Stimulated activated memory B cell treated with anti-CD40 and anti-IgM and Interleukin-4, amounts not matched to agents 10 μg/mL and 1 μg/mL and 100 μg/mL, for 72 hours (primary cell): Measurements from ENCODE around the gene LRRC7.

ENCODE experiments used
- ATAC-seq: fragments of 150-1000 bp; cut with Tn5 transposase; 2 replicates; pipeline ENCODE4 v1.10.0; 2021
- H3K27ac Mint-ChIP-seq: one replicate; pipeline ENCODE4 v1.8.0; 2022; ENCODE audit warnings: mild to moderate bottlenecking, mixed read lengths
- H3K27me3 Mint-ChIP-seq: one replicate; pipeline ENCODE4 v1.8.0; 2022; ENCODE audit warnings: mixed read lengths
- H3K36me3 Mint-ChIP-seq: one replicate; pipeline ENCODE4 v1.8.0; 2022; ENCODE audit warnings: mixed read lengths
- H3K4me1 Mint-ChIP-seq: one replicate; pipeline ENCODE4 v1.8.0; 2022; ENCODE audit warnings: mixed read lengths
- H3K4me3 Mint-ChIP-seq: one replicate; pipeline ENCODE4 v1.8.0; 2022; ENCODE audit warnings: mild to moderate bottlenecking, moderate library complexity, mixed read lengths
- H3K9me3 Mint-ChIP-seq: one replicate; pipeline ENCODE4 v1.8.0; 2022; ENCODE audit warnings: mixed read lengths

Gene LRRC7

DNA sequence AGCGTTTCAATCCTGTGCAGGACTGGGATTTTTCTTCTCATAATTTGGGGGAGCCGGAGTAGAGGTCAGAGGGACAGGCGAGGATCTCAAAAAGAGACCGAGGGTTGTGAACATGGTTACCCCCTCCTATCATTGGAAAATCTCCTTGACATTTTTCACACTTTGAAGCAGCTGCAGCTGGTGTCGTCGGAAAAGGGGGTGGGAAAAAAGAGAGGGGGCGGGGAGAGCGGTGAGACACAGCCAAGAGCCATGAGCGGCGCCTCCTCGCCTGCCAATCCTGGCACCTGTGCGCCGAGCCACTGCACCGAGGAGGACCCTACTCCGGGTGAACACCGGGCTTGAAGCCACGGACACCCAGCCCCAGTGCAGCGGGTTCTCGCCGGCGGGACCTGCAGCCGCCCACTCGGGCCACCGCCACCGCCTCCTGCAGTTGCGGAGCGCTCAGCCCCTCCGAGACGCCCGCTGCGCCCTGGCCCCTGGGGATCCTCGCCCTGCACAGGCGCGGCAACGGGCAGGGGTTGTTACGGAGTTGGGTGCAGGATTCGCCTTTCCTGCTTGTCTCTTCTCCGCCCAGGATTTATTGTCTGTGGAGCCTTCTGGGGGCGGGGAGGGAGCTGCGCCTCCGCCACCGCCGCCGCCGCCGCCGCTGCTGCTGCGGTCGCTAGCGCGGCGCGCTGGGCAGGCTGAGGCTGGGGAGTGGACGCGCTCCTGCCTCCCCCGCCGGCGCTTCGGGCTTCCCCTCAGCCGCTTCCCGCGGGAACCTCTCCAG is at the start of gene LRRC7:
LRRC7 (plus strand) TSS at position 271 of the 769 bp plus-strand sequence. CDS start 718 bp downstream, outside the sequence.
- Mint-ChIP-seq H3K27me3 (peaks cover 49% of the 10 kb centered on the region), H3K27ac (no peak within 1 kb of the TSS)

DNA sequence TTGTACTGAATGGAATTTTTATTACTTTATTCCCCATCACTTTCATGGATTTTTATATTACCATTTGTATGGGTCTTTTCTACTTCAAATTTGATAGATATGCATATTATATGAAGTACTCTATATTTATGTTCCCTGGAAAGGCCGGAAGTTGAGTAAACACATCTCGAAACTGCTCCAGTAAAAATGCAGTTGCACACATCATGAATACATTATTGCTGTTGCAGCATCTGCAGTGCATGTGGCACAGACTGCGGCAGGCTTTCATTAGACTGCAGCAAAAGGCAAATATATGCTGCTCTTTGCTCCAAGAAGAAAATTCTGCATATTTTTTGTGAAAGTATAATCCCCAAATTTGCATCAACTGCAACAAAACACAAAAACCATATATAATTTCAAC is 48.7 kb upstream of the LRRC7 start:
- Mint-ChIP-seq H3K9me3 (peaks cover 3% of the 10 kb centered on the region), H3K4me1 (no peaks in the 10 kb centered on the region), H3K27ac (no peak overlapping the region), H3K4me3 (no peak overlapping the region), H3K36me3 (no peaks in the 10 kb centered on the region), H3K27me3 (no peaks in the 10 kb centered on the region)
- no peak for ATAC-seq

More for the DNA sequence above, at the start of gene LRRC7:
- no peaks in the 10 kb centered on the region for H3K36me3 Mint-ChIP-seq
- peaks cover 12% of the 10 kb centered on the region for H3K4me1 Mint-ChIP-seq
- ATAC-seq: no peak
- H3K9me3 Mint-ChIP-seq: peaks cover 3% of the 10 kb centered on the region
- H3K4me3 Mint-ChIP-seq: no peak within 1 kb of the TSS

DNA sequence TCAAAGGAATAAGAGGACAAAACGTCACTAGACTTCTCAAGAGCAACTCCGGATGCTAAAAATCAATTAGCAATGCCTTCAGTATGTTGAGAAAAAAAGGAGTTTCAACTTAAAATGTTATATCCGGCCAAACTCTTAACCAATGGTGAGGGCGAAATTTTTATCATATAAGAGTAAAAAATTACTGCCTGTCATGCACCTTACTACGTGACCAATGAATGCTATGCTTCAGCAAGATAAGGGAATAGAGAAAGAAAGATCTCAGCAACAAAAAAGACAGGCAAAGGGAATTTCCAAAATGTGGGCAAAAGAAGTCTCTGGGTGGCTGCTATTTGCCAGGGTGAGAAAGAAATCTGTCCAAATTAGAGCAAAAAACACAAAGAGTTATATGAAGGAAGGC is 47.4 kb upstream of the LRRC7 start:
- H3K36me3 Mint-ChIP-seq: no peaks in the 10 kb centered on the region
- ATAC-seq: no peak
- no peak overlapping the region for H3K27ac Mint-ChIP-seq
- H3K27me3 Mint-ChIP-seq: no peaks in the 10 kb centered on the region
- H3K4me1 Mint-ChIP-seq: no peaks in the 10 kb centered on the region
- peaks cover 3% of the 10 kb centered on the region for H3K9me3 Mint-ChIP-seq
- no peak overlapping the region for H3K4me3 Mint-ChIP-seq

DNA sequence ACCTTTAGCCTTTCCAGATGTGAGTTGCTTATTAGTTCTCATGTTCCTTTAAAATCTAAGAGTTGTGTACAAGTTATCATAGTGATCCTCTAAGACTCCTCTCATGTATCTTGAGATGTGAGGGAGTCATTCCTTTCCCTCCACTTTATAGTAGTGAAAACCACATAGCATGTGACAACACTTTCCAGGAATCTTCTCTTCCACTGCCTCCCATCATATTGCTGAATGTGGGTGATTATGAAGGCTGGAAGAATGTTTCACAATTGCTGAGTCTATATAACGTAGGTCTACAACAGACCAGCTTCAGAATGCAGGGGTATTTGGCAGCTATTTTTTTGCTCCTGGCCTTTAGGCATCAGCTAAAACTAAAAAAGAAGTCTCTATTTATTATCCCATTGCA is 44.7 kb upstream of the LRRC7 start:
- ATAC-seq: no peak
- Mint-ChIP-seq H3K4me3 (no peak overlapping the region), H3K27ac (no peak overlapping the region), H3K4me1 (no peaks in the 10 kb centered on the region), H3K36me3 (no peaks in the 10 kb centered on the region), H3K9me3 (no peaks in the 10 kb centered on the region), H3K27me3 (no peaks in the 10 kb centered on the region)

DNA sequence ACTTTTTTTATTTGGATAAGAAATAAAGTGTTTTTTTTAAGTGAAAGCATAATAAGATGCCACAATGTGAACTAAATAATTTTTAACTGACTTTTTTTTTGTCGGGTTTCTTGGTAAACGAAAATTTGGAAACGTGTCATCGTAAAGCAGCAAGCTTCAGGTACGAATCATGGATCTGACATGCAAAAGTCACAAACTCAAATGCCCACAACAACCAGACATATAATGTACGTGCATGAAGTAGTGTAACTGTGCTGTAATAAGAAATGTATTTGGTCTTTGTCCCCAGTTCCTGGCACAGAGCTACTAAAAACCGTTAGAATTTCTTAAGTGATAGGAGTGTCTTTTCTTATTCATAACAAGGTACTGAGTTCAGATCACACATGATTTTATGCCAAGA is 44.3 kb upstream of the LRRC7 start:
- Mint-ChIP-seq H3K4me3 (no peak overlapping the region), H3K4me1 (no peaks in the 10 kb centered on the region), H3K27ac (no peak overlapping the region), H3K9me3 (no peaks in the 10 kb centered on the region), H3K27me3 (no peaks in the 10 kb centered on the region), H3K36me3 (no peaks in the 10 kb centered on the region)
- no peak for ATAC-seq

DNA sequence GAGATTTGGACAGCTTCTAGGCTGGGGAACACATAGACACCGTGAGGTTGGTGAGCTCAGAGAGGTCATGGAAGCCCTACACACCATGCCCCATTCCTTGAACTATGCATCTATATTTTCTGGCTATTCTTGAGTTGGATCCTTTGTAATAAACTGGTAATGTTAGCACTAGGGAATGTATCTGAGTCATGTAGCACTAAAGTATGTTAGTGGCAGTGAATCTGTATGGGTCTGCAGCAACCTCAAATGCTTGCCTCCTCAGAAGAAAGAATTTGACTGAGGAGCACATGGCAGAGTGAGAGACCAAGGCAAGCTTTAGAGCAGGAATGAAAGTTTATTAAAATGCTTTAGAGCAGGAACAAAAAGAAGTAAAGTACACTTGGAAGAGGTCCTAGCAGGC is 43.7 kb upstream of the LRRC7 start:
- no peak overlapping the region for H3K4me3 Mint-ChIP-seq
- ATAC-seq: no peak
- no peak overlapping the region for H3K27ac Mint-ChIP-seq
- H3K9me3 Mint-ChIP-seq: no peaks in the 10 kb centered on the region
- H3K36me3 Mint-ChIP-seq: no peaks in the 10 kb centered on the region
- no peaks in the 10 kb centered on the region for H3K4me1 Mint-ChIP-seq
- H3K27me3 Mint-ChIP-seq: no peaks in the 10 kb centered on the region

DNA sequence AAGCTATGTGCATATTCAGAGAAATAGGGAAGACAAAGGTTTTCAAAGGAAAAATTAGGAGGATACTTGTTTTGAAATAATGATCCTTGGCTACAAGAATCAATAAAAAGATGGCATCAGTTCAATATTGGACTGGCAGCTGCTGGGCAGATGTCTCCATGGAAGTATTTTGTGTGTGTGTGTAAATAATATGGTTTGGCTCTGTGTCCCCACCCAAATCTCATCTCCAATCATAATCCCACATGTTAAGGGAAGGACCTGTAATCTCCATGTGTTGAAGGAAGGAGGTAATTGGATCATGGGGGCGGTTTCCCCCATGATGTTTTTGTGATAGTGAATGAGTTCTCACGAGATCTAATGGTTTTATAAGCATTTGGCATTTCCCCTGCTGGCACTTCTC is 40.4 kb upstream of the LRRC7 start:
- no peak for ATAC-seq
- Mint-ChIP-seq H3K4me1 (no peaks in the 10 kb centered on the region), H3K27ac (no peak overlapping the region), H3K36me3 (no peaks in the 10 kb centered on the region), H3K27me3 (no peaks in the 10 kb centered on the region), H3K9me3 (no peaks in the 10 kb centered on the region), H3K4me3 (no peak overlapping the region)

DNA sequence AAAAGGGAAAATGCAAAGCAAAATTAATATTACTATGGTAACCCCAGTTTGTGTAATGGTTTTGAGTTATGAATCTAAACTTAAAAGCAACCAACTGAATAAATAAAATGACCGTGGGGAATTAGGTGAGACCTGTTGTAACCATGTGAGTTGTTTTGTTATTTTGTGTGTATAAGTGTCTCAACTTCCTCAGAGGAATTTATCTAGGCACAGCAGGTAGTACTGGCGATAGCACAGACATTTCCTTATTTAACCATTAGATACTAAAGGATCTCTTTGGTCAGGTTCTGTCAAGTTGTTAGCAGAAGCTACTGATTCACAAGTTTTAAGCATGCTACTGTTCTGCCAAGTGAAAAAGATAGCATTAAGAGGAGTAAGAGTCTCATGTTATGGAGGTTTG is 39.3 kb upstream of the LRRC7 start:
- Mint-ChIP-seq H3K4me3 (no peak overlapping the region), H3K9me3 (peaks cover 3% of the 10 kb centered on the region), H3K27me3 (no peaks in the 10 kb centered on the region), H3K27ac (no peak overlapping the region), H3K36me3 (no peaks in the 10 kb centered on the region), H3K4me1 (no peaks in the 10 kb centered on the region)
- ATAC-seq: no peak

DNA sequence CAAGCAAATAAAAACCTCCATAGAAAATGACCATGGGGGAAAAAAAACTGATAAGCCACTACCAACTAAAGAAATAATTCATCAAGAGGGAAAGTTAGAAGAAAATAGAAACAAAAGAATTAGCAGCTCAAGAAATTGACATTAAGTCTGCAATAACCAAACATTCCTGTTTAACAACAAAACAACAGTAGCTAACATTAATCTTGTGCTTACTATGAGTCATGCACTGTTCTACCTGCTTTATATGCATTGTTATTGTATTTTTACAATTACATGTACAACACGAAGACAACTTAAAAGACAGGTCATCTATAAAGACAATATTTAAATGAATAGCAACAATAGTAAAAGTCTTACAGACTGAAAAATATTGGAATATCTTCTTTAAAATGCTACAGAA is 34.4 kb upstream of the LRRC7 start:
- ATAC-seq: no peak
- Mint-ChIP-seq H3K27me3 (no peaks in the 10 kb centered on the region), H3K4me1 (no peaks in the 10 kb centered on the region), H3K27ac (no peak overlapping the region), H3K4me3 (no peak overlapping the region), H3K9me3 (peaks cover 3% of the 10 kb centered on the region), H3K36me3 (no peaks in the 10 kb centered on the region)

DNA sequence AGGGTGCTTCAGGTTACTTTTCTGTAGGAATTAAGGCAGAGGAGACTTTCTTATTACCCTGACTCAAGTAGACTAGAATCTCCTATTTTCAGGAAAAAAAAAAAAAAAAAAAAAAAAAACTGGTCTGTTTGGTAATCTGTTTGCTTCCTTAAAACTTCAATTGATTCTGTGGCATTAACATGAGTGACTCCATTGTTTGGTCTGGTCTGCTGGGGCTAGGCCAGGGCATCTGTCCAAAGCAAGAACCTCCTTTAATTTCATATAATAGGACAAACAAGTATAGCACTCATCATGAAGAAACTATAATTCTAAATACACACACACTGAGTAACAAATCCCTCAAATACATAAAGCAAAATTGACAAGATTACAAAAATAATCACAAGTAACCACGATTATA is 32.9 kb upstream of the LRRC7 start:
- Mint-ChIP-seq H3K9me3 (peaks cover 9% of the 10 kb centered on the region), H3K4me1 (no peaks in the 10 kb centered on the region), H3K27ac (no peak overlapping the region), H3K27me3 (no peaks in the 10 kb centered on the region), H3K36me3 (no peaks in the 10 kb centered on the region), H3K4me3 (no peak overlapping the region)
- no peak for ATAC-seq

DNA sequence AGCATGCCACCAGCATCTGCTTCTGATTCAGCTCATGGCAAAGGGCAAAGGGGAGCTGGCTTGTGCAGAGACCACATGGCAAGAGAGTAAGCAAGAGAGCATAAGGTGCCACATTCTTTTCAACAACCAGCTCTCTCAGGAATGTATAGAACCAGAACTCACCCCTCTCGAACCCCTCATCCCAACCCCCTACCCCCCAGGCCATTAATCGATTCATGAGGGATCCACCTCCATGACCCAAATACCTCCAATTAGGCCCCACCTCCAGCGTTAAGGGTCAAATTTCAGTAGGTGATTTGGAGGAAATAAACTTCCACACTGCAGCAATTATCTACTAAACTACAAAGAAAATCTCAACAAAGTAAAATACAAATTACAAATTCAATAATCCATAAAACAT is 32.2 kb upstream of the LRRC7 start:
- no peak for ATAC-seq
- H3K27me3 Mint-ChIP-seq: no peaks in the 10 kb centered on the region
- H3K4me3 Mint-ChIP-seq: no peak overlapping the region

DNA sequence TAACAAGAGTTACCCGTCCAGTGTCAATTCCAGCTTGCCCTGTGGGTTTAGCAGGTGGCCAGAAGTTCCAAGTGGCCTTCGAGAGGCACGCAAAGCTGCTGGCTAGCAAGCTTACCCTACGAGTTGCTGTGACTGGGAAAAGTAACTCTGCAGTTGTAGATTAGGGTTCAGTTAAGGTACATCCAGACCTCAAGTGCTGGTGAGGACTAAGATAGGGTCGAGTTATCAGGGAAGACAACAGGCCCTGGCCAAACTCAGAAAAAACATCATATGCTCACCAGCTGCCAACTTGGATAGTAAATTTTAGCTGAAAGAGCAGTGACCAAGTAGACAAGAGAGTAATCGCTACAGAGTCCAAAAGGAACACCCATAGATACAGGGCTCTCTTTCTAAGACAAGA is 27.7 kb upstream of the LRRC7 start:
- H3K4me3 Mint-ChIP-seq: no peak overlapping the region
- no peak for ATAC-seq
- H3K27me3 Mint-ChIP-seq: no peaks in the 10 kb centered on the region
- H3K27ac Mint-ChIP-seq: no peak overlapping the region
- no peaks in the 10 kb centered on the region for H3K36me3 Mint-ChIP-seq
- no peaks in the 10 kb centered on the region for H3K4me1 Mint-ChIP-seq
- H3K9me3 Mint-ChIP-seq: peaks cover 9% of the 10 kb centered on the region

More for the DNA sequence above, 32.2 kb upstream of the LRRC7 start:
- H3K27ac Mint-ChIP-seq: no peak overlapping the region
- H3K36me3 Mint-ChIP-seq: no peaks in the 10 kb centered on the region
- peaks cover 9% of the 10 kb centered on the region for H3K9me3 Mint-ChIP-seq
- H3K4me1 Mint-ChIP-seq: no peaks in the 10 kb centered on the region

DNA sequence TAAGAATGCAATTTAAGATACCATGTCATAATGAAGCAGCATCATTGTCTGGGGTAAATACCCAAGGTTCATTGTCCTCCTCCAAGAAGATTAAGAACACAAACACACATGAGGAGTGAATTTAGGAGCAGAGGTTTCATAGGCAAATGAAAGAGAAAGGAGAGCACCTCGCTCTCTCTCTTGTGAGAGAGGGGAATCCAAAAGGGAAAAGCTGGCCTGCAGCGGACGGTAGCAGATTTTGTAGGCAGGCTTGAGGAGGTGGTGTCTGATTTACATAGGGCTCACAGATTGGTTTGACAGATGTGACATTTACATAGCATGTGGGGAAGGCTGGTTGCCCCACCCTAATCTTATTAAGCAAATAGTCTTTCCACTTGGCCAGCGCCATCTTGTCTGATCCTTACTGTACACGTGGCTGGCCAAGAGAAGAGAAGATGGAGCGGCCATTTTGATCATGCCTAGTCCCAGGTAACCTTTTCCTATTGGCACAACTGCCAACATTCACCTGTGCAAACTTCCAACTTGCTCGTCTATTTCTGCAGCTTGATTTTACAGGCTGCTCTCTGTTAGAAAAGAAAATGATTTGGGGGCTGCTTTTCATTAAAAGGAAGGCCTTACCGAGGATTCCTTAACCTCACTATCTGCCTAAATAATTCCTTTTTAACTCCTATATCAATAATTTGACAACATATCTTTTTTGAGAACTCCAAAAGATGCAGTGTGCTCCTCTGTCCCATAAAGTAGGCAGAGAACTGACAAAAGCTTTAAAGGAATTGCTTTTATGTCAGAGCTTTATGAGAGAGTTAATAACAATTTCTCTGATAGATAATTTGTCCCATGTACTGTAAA is 16.0 kb upstream of the LRRC7 start:
- no peaks in the 10 kb centered on the region for H3K36me3 Mint-ChIP-seq
- no peak overlapping the region for H3K4me3 Mint-ChIP-seq
- no peaks in the 10 kb centered on the region for H3K9me3 Mint-ChIP-seq
- ATAC-seq: no peak
- no peaks in the 10 kb centered on the region for H3K4me1 Mint-ChIP-seq
- H3K27ac Mint-ChIP-seq: no peak overlapping the region
- H3K27me3 Mint-ChIP-seq: no peaks in the 10 kb centered on the region

DNA sequence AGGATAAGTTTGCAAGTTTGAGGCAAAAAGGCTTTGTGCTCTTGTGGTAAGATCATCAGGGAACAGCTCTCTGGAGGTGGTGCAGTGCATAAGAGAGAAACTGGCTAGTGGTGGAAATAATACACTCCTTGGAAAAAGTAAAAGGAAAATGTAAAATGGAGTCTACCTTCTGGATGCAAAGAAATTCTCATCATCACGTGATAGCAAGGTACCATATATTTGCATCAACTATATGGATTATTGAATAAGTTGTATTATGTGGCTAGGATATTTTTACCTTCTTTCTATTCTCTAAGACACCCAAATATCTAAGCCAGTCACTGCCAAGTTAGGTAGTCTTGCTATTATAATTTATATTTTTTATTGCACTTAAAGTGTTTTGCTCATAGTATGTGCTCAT is 14.0 kb upstream of the LRRC7 start:
- Mint-ChIP-seq H3K4me3 (no peak overlapping the region), H3K27ac (no peak overlapping the region), H3K9me3 (no peaks in the 10 kb centered on the region), H3K27me3 (no peaks in the 10 kb centered on the region), H3K36me3 (no peaks in the 10 kb centered on the region), H3K4me1 (no peaks in the 10 kb centered on the region)
- ATAC-seq: no peak

DNA sequence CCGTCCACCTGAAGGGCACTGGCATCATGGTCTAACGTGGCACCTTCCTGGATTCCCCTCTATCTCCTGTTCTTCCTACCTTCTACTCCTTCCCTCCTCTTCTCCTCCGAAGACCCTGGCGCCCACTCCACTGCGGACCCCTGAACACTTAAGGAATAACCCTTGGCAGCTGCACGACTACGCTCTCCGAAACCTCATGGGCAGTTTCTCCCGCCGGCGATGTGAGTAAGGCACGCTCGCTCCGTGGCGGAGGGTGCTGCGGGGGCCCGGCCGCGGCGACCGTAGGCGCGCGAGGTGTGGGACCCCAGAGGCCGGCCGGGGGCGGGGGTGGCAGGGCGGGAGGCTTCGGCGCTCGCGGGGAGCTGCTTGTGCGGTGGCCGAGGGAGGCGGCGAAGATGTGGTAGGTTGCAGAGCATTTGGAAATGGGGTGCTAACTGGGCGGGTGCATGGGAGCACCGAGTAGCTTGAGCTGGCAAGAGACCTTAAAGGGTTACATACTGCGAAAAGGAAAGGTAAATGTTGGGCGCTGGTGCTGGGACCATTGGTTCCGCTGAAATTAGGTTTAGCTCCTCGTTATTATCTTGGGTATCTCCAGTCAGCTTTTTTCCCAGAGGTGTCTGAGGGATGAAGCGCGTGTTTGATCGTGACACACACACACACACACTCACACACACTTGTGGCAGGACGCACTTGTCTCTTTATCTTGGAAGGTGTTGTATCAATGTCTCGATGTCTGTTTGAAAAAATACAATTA is 876 bp downstream of the LRRC7 start:
- no peak for ATAC-seq
- Mint-ChIP-seq H3K27me3 (peaks cover 49% of the 10 kb centered on the region), H3K4me1 (peaks cover 12% of the 10 kb centered on the region), H3K27ac (no peak overlapping the region), H3K9me3 (peaks cover 3% of the 10 kb centered on the region), H3K36me3 (no peaks in the 10 kb centered on the region), H3K4me3 (no peak overlapping the region)
